Right atrium auricular region (tissue), 2 donors: ENCODE data around the gene RPS21. TPM values are rescaled to one million over a fixed set of nuclear protein-coding genes. Genes with fewer than 3 reads are reported as not detected.
A peak's percentile ranks its signal among the peaks of the same experiment; 100 is the strongest.

Experiments
- DNase-seq: peaks from one replicate; pipeline ENCODE4 v3.0.0-alpha.2; 2019; ENCODE audit warnings: low spot score
- H3K27ac ChIP-seq, 2 donors: fragments of 200-600 bp; sonication (generic); 1 replicate in 1 of 2; 2 replicates in 1 of 2; pipeline ENCODE4 v1.5.1; 2016 to 2019
- H3K27me3 ChIP-seq, 2 donors: fragments of 200-600 bp; sonication (generic); one replicate each; pipeline versions ENCODE4 v1.5.1 to v1.6.0; 2017 to 2019
- H3K36me3 ChIP-seq: fragments of 200-600 bp; sonication (generic); one replicate; pipeline ENCODE4 v1.5.1; 2016
- H3K4me1 ChIP-seq, 2 donors: fragments of 200-600 bp; sonication (generic); one replicate each; pipeline versions ENCODE4 v1.5.1 to v1.6.0; 2017 to 2019
- H3K4me3 ChIP-seq, 2 donors: fragments of 200-600 bp; sonication (generic); 1 replicate in 1 of 2; 2 replicates in 1 of 2; pipeline ENCODE4 v1.5.1; 2017 to 2019; ENCODE audit warnings: mild to moderate bottlenecking in 1 of 2, moderate library complexity in 1 of 2
- H3K9me3 ChIP-seq, 2 donors: fragments of 200-600 bp; sonication (generic); one replicate each; pipeline ENCODE4 v1.5.1; 2019
- CTCF ChIP-seq, 2 donors: fragments of 200-600 bp; sonication (generic); IDR thresholded peaks; one replicate each; pipeline ENCODE4 v1.5.1; 2019; ENCODE audit warnings: antibody characterized with exemption in 2 of 2
- total RNA-seq, 2 donors: library from RNA; depleted of rRNA; stranded (reverse); fragments of >200 nt; gene quantifications; one replicate each; pipeline ENCODE4 v1.1.0, GENCODE V29; 2016

Gene RPS21
- total RNA-seq, 2 donors from 2014 or later = 1,510 to 1,937 TPM

- no peak for TF ChIP-seq CTCF (IDR thresholded peaks at IDR 0.05)
- Histone ChIP-seq H3K4me3 (no peak overlapping the region), H3K4me1 (peaks cover 0 to 67% of the 10 kb centered on the region in 2 donors), H3K27ac (peak overlapping the region; percentile 57 to 78), H3K9me3 (no peaks in the 10 kb centered on the region), H3K36me3 (no peaks in the 10 kb centered on the region), H3K27me3 (no peaks in the 10 kb centered on the region)
- DNase-seq = no peak
Measured at GRCh38 chr20:62377064-62377461, 9.8 kb upstream of the RPS21 start.

- no peak overlapping the region for H3K4me3 ChIP-seq
- TF ChIP-seq CTCF (IDR thresholded peaks at IDR 0.05) = no peak
- no peak for DNase-seq
- H3K4me1 ChIP-seq = peaks cover 0 to 72% of the 10 kb centered on the region in 2 donors
- H3K27ac ChIP-seq = peak overlapping the region; percentile 57 to 78
- no peaks in the 10 kb centered on the region for H3K27me3 ChIP-seq
- H3K36me3 ChIP-seq = no peaks in the 10 kb centered on the region
- no peaks in the 10 kb centered on the region for H3K9me3 ChIP-seq
Measured at GRCh38 chr20:62377615-62378178, 9.2 kb upstream of the RPS21 start.

- Histone ChIP-seq H3K4me1 (peaks cover 0 to 72% of the 10 kb centered on the region in 2 donors), H3K36me3 (no peaks in the 10 kb centered on the region), H3K4me3 (no peak overlapping the region), H3K9me3 (no peaks in the 10 kb centered on the region), H3K27me3 (no peaks in the 10 kb centered on the region), H3K27ac (peak overlapping the region; percentile 57 to 78)
- TF ChIP-seq CTCF (IDR thresholded peaks at IDR 0.05) = no peak
- DNase-seq = no peak
Measured at GRCh38 chr20:62378215-62378614, 8.7 kb upstream of the RPS21 start.

GRCh38 chr20:62381202-62381797, 5.6 kb upstream of the RPS21 start:
- H3K9me3 ChIP-seq = no peaks in the 10 kb centered on the region
- H3K4me1 ChIP-seq = peaks cover 0 to 61% of the 10 kb centered on the region in 2 donors
- peak overlapping the region in 1 of 2 donors; percentile 0 for H3K4me3 ChIP-seq
- H3K27me3 ChIP-seq = no peaks in the 10 kb centered on the region
- no peak for TF ChIP-seq CTCF (IDR thresholded peaks at IDR 0.05)
- H3K36me3 ChIP-seq = no peaks in the 10 kb centered on the region
- no peak for DNase-seq
- H3K27ac ChIP-seq = peak overlapping the region; percentile 57 to 78

- H3K4me1 ChIP-seq = peaks cover 0 to 57% of the 10 kb centered on the region in 2 donors
Measured at GRCh38 chr20:62381842-62382241, 5.1 kb upstream of the RPS21 start.

More at GRCh38 chr20:62381842-62382241, 5.1 kb upstream of the RPS21 start:
- DNase-seq = no peak
- H3K27me3 ChIP-seq = no peaks in the 10 kb centered on the region
- H3K9me3 ChIP-seq = no peaks in the 10 kb centered on the region
- no peaks in the 10 kb centered on the region for H3K36me3 ChIP-seq
- no peak for TF ChIP-seq CTCF (IDR thresholded peaks at IDR 0.05)
- H3K4me3 ChIP-seq = no peak overlapping the region
- H3K27ac ChIP-seq = peak overlapping the region; percentile 57 to 78
